Caco-2 (cell line): ENCODE measurements around the gene ARMS2. TPM values are rescaled to one million over a fixed set of nuclear protein-coding genes. Genes with fewer than 3 reads are reported as not detected.

Experiments
- BruUV-seq: library from RNA; stranded (reverse); fragments of 400-500 nt; replicated peaks from 2 replicates; lab custom pipeline; 2021; lab: Mats Ljungman, UMichigan
- CTCF ChIA-PET: fragments of 300-600 bp; sonication (Branson Sonifier 250); formaldehyde crosslinking; loops from one replicate; lab custom pipeline; 2022; ENCODE audit warnings: antibody characterized with exemption; lab: Charles Lee
- POLR2A ChIA-PET: fragments of 300-600 bp; sonication (Branson Sonifier 250); formaldehyde crosslinking; loops from one replicate; lab custom pipeline; 2022; ENCODE audit warnings: antibody characterized with exemption; lab: Charles Lee
- DNase-seq, 2 experiments: peaks; one replicate each; pipeline versions ENCODE4 v3.0.0 to v3.0.0-alpha.2; 2020 to 2022
- H3K27me3 ChIP-seq: replicated peaks from 2 replicates; pipeline ENCODE4 v1.6.0; 2011; ENCODE audit warnings: low read length; ENCODE audit not compliant: control insufficient read depth, insufficient read depth
- H3K36me3 ChIP-seq: 2 replicates; pipeline ENCODE4 v1.5.1; 2011; ENCODE audit warnings: low read length; ENCODE audit not compliant: control insufficient read depth, insufficient read depth
- H3K4me1 ChIP-seq: fragments of 250-450 bp; sonication (Bioruptor Pico); 2 replicates; pipeline ENCODE4 v1.5.1; 2020; ENCODE audit warnings: mild to moderate bottlenecking
- H3K4me3 ChIP-seq: 2 replicates; pipeline ENCODE4 v1.5.1; 2011; ENCODE audit warnings: low read depth, mild to moderate bottlenecking, control low read depth, low read length
- H3K9me3 ChIP-seq: fragments of 250-450 bp; sonication (Bioruptor Pico); 2 replicates; pipeline ENCODE4 v1.5.1; 2020; ENCODE audit warnings: mild to moderate bottlenecking, moderate library complexity
- H3K27ac Mint-ChIP-seq: one replicate; pipeline ENCODE4 v1.8.0; 2022; ENCODE audit warnings: mixed read lengths; ENCODE audit not compliant: unreplicated experiment
- H3K27me3 Mint-ChIP-seq: one replicate; pipeline ENCODE4 v1.8.0; 2022; ENCODE audit warnings: mixed read lengths; ENCODE audit not compliant: insufficient read depth, unreplicated experiment
- H3K36me3 Mint-ChIP-seq: one replicate; pipeline ENCODE4 v1.8.0; 2022; ENCODE audit warnings: mild to moderate bottlenecking, mixed read lengths; ENCODE audit not compliant: insufficient read depth, unreplicated experiment
- H3K4me1 Mint-ChIP-seq: one replicate; pipeline ENCODE4 v1.8.0; 2022; ENCODE audit warnings: low read depth, mixed read lengths; ENCODE audit not compliant: unreplicated experiment
- H3K4me3 Mint-ChIP-seq: one replicate; pipeline ENCODE4 v1.8.0; 2022; ENCODE audit warnings: mild to moderate bottlenecking, moderate library complexity, mixed read lengths; ENCODE audit not compliant: unreplicated experiment
- H3K9me3 Mint-ChIP-seq: one replicate; pipeline ENCODE4 v1.8.0; 2022; ENCODE audit warnings: mixed read lengths; ENCODE audit not compliant: unreplicated experiment
- intact Hi-C: fragments of 100-400 bp; cut with micrococcal nuclease; formaldehyde crosslinking; loops from one replicate; pipeline ENCODE4 v1.10.0; 2022; ENCODE audit not compliant: unreplicated experiment
- total RNA-seq: library from RNA; stranded (reverse); gene quantifications from 2 replicates; pipeline ENCODE4 v1.2.3, GENCODE V29; 2022
- TF ChIP-seq, protein P1 (sequence below), 2 experiments: fragments of 200-600 bp in 1 of 2; IDR thresholded peaks; 1 replicate in 1 of 2; 2 replicates in 1 of 2; pipeline versions ENCODE4 v1.5.1 to v1.8.0; 2011 to 2022; ENCODE audit warnings: antibody characterized with exemption in 1 of 2, control low read depth in 1 of 2, inconsistent platforms in 1 of 2, low read depth in 1 of 2, low read length in 1 of 2, mild to moderate bottlenecking in 1 of 2, moderate library complexity in 1 of 2; ENCODE audit not compliant: insufficient read depth in 1 of 2, severe bottlenecking in 1 of 2, unreplicated experiment in 1 of 2

The ARMS2 gene
- total RNA-seq, 1 experiment from 2014 or later, result not detected

DNA sequence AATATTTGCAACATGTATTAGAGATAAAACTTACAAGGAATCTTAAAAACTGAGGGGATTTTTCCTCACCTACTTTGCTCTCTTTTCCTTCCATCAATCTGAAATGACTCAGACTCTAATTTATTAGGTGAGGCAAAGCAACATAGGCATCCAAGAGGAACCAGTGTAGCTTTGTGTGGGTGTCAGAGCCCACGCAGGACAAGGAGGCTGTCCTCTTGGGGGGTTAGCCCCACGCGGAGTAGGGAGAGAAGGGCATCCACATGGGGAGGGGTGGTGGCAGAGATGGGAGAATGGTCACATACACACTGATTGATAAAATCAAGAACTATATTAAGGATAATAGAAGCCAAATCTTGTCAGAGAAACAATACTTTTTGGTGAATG, 33.8 kb upstream of the ARMS2 start:
- no peaks in the 10 kb centered on the region for H3K4me1 Mint-ChIP-seq
- BruUV-seq, result no TSS peak
- H3K36me3 ChIP-seq, result no peaks in the 10 kb centered on the region

DNA sequence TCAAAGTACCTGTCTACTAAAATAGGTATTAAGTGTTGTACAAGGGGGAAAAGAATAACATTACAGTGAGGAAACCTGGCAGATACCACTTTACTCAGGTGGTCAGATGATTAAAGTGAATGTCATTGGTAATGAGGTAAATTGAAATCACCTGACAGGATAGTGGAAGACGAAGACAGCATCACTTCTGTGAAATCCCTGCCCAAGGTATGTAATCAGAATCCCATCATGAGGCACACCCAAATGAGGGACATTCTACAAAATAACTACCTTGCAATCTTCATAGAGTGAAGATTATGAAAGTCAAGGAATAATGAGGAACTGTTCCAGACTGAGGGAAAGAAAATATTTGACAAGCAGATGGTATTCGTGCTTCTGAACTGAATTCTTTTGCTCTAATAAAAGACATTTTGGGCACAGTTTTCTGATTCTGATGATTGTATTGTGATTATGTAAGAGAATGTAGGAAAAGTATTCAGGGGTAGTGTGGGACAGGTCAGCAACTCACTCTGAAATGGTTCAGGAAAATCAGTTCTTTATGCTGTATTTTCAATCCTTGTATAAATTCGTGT, 33.3 kb upstream of the ARMS2 start:
- BruUV-seq, result no TSS peak

More for the DNA sequence above, 33.8 kb upstream of the ARMS2 start:
- H3K9me3 ChIP-seq, result no peaks in the 10 kb centered on the region
- TF ChIP-seq, protein P1, sequence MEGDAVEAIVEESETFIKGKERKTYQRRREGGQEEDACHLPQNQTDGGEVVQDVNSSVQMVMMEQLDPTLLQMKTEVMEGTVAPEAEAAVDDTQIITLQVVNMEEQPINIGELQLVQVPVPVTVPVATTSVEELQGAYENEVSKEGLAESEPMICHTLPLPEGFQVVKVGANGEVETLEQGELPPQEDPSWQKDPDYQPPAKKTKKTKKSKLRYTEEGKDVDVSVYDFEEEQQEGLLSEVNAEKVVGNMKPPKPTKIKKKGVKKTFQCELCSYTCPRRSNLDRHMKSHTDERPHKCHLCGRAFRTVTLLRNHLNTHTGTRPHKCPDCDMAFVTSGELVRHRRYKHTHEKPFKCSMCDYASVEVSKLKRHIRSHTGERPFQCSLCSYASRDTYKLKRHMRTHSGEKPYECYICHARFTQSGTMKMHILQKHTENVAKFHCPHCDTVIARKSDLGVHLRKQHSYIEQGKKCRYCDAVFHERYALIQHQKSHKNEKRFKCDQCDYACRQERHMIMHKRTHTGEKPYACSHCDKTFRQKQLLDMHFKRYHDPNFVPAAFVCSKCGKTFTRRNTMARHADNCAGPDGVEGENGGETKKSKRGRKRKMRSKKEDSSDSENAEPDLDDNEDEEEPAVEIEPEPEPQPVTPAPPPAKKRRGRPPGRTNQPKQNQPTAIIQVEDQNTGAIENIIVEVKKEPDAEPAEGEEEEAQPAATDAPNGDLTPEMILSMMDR (IDR thresholded peaks at IDR 0.05; ENCODE audit: insufficient read depth in 1 of 2, low read depth in 1 of 2, low read length in 1 of 2, severe bottlenecking in 1 of 2, unreplicated experiment in 1 of 2), result no peak
- no peak for DNase-seq
- Mint-ChIP-seq H3K9me3 (no peaks in the 10 kb centered on the region), H3K27ac (no peak overlapping the region), H3K36me3 (peaks cover 48% of the 10 kb centered on the region), H3K4me3 (no peak overlapping the region), H3K27me3 (no peaks in the 10 kb centered on the region)
- POLR2A ChIA-PET, result no interaction called here
- intact Hi-C loops, result no loop called here
- CTCF ChIA-PET, result no interaction called here
- H3K4me1 ChIP-seq, result no peaks in the 10 kb centered on the region
- H3K27me3 ChIP-seq, result no peaks in the 10 kb centered on the region
- no peak overlapping the region for H3K4me3 ChIP-seq

DNA sequence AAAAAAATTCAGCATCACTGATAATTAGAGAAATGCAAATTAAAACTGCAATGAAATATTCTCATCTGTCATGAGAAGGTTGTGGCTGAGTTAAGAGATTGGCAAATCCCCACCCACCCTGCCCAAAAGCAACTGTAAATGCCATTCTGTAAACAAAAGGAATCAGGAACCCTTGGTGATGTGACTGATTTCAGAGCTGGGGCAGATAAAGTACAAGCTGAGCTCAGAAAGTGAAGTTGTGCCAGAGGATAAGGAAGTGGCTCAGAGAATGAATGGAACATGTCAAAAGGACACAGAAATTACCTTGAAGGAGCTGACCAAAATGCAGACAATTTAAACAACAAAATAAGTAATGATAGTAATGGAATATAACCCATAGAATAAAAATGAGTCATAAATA, 32.7 kb upstream of the ARMS2 start:
- ChIA-PET POLR2A (no interaction called here), CTCF (interaction anchor here (0.7 kb wide), 1 partner anchor 48 kb away, joined by 5 read pairs; no protein-coding TSS in a partner anchor)
- Mint-ChIP-seq H3K9me3 (no peaks in the 10 kb centered on the region), H3K36me3 (peaks cover 45% of the 10 kb centered on the region), H3K27ac (no peak overlapping the region), H3K4me1 (no peaks in the 10 kb centered on the region), H3K4me3 (no peak overlapping the region), H3K27me3 (no peaks in the 10 kb centered on the region)
- no peaks in the 10 kb centered on the region for H3K36me3 ChIP-seq
- no peaks in the 10 kb centered on the region for H3K4me1 ChIP-seq
- intact Hi-C loops, result no loop called here
- no TSS peak for BruUV-seq
- no peak for DNase-seq
- TF ChIP-seq, protein P1 (IDR thresholded peaks at IDR 0.05; ENCODE audit: insufficient read depth in 1 of 2, low read depth in 1 of 2, low read length in 1 of 2, severe bottlenecking in 1 of 2, unreplicated experiment in 1 of 2), result no peak
- H3K27me3 ChIP-seq, result no peaks in the 10 kb centered on the region
- no peaks in the 10 kb centered on the region for H3K9me3 ChIP-seq
- no peak overlapping the region for H3K4me3 ChIP-seq

More for the DNA sequence above, 33.3 kb upstream of the ARMS2 start:
- Mint-ChIP-seq H3K4me3 (no peak overlapping the region), H3K9me3 (no peaks in the 10 kb centered on the region), H3K27ac (no peak overlapping the region), H3K4me1 (no peaks in the 10 kb centered on the region), H3K27me3 (no peaks in the 10 kb centered on the region), H3K36me3 (peaks cover 47% of the 10 kb centered on the region)
- POLR2A ChIA-PET, result no interaction called here
- no peak for DNase-seq
- intact Hi-C loops, result no loop called here
- Histone ChIP-seq H3K9me3 (no peaks in the 10 kb centered on the region), H3K4me3 (no peak overlapping the region), H3K27me3 (no peaks in the 10 kb centered on the region), H3K36me3 (no peaks in the 10 kb centered on the region), H3K4me1 (no peaks in the 10 kb centered on the region)
- CTCF ChIA-PET, result no interaction called here
- TF ChIP-seq, protein P1 (IDR thresholded peaks at IDR 0.05; ENCODE audit: insufficient read depth in 1 of 2, low read depth in 1 of 2, low read length in 1 of 2, severe bottlenecking in 1 of 2, unreplicated experiment in 1 of 2), result no peak
